Ammon's horn (tissue), 1 donor: ENCODE results near the gene SMG9.
"Not testable (repeated sequence)": the region's sequence is repeated elsewhere in the genome, so short reads cannot be mapped to it uniquely, and the experiment has no call there.

Experiments used
- DNase-seq: peaks from one replicate; pipeline ENCODE4 v3.0.0-alpha.2; 2016; ENCODE audit warnings: low spot score

Gene SMG9

GRCh38 chr19:43692385-43692784 lies 62.4 kb downstream of the SMG9 start:
- no peak for DNase-seq

DNA sequence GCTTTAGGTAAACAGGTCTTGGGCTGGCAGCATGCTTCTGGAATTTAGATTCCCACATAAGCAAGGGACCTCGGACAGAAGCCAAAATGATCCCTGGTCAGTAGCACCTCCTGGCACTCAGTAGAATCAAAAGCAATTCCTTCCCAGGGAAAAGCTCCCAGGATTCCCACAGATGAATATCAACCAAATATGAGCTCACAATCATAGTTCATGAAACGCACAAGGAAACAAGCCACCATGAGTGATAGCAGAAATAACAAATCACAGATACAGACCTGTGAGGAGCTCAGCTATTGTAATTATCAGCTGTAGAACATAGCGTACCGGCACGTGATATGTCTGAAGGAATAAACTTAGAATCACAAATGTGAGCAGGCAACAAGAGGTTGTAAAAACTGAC lies 63.0 kb downstream of the SMG9 start:
- DNase-seq, result no peak

DNA sequence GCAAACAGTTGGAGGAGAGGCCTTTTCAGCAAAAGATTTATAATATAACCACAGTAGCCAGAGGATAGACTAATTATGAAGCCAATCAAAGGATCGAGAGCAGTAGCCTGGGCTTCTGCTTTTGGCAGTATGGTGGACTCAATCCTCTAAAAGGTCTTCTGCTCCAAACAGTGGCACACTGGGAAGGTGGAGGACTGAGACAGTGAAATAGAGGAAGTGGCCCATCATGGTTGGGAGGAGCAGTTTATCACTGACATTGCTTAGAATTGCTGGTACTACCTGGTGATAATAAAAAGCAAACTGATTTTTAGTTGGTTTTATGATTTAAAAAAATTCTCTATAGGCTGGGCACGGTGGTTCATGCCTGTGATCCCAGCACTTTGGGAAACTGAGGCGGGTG lies 63.9 kb downstream of the SMG9 start:
- DNase-seq, result no peak

- DNase-seq, result no peak
These were observed 64.3 kb downstream of the SMG9 start for GRCh38 chr19:43690444-43690843.

- no peak for DNase-seq
These were observed 66.6 kb downstream of the SMG9 start for GRCh38 chr19:43688059-43688701.

GRCh38 chr19:43687660-43687997 lies 67.1 kb downstream of the SMG9 start:
- peak; percentile 30 for DNase-seq

GRCh38 chr19:43684326-43684725 lies 70.4 kb downstream of the SMG9 start:
- no peak for DNase-seq

- DNase-seq, result no peak
These were observed 70.9 kb downstream of the SMG9 start for GRCh38 chr19:43683905-43684304.

DNA sequence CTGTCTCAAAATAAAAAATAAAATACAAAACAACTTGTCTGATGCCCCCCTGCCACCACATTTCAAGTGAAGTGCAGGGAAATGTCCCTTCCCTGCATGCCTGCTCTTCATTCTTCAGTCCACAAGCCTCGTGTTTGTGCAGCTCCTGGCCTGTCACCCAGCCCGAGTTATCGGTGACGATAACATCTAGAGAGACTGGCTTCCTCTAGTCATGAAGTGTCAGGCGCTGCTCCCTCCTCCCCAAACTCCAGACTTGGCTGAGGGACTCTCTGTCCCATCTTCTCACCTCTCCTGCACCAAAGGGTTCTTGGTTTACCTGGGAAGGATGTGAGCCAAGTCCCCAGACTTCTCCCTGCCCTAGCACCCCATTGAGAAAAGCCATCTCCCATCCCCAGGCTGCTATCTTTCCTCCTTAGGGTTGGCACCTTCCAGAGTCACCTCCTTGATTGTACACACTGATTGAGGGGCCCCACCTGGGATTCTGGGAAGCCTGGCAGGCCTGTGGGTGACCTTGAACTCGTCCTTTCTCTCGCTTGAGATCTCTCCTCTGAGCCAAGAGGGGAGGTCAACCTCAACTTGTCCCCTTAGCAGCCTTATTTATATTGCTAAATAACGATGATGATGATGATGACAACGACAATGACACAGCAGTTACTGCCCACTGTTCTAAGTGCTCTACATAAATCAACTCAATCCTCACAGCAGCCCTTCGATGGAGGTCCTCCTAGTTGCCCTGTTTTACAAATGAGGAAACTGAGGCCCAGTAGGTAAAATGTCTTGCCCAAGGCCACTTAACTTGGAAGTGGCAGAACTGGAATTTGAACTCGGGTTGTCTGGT lies 71.7 kb downstream of the SMG9 start:
- DNase-seq, result no peak

DNA sequence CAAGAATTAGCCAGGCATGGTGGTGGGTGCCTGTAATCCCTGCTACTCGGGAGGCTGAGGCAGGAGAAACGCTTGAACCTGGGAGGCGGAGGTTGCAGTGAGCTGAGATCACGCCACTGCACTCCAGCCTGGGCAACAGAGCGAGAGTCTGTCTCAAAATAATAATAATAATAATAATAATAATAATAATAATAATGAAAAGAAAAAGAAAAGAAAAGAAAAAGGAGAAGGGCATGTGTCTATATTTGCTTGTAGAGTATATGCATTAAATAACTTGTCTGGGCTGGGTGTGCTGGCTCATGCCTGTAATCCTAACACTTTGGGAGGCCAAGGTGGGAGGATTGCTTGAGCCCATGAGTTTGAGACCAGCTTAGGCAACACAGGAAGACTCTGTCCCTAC lies 72.5 kb downstream of the SMG9 start:
- DNase-seq, result not testable (repeated sequence)

- DNase-seq, result no peak
These were observed 72.9 kb downstream of the SMG9 start for GRCh38 chr19:43681821-43682220.

- DNase-seq, result no peak
These were observed 76.1 kb downstream of the SMG9 start for GRCh38 chr19:43678512-43679261.
